ENCODE data around the gene GPNMB. TPM values are rescaled to one million over a fixed set of nuclear protein-coding genes. Genes with fewer than 3 reads are reported as not detected.
"Not testable (repeated sequence)": the region's sequence is repeated elsewhere in the genome, so short reads cannot be mapped to it uniquely, and the experiment has no call there.

GPNMB gene
- total RNA-seq, 1 donor from 2014 or later: 2.7 TPM

DNA sequence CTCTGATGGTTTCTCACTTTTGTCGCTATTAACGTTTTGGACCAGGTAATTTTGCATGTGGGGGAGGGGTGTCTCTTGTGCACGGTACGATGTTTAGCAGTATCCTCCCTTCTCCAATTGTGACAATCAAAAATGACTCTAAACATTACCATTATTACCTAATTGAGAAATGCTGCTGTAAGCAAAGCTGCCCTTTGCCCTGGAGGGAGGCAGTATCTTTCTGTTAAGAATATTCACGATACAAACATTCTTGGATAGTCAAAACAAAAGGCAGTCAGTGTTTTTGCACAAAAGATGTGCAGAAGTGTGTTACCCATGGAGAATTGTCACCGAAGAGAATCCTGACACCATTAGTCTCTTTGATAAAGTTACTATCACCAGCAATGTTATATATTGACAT, 62.2 kb downstream of the GPNMB start:
- no peak for DNase-seq (ENCODE audit: low spot score in 2 of 2, unreplicated experiment in 2 of 2)
- no peak overlapping the region for H3K4me3 Mint-ChIP-seq
- no peaks in the 10 kb centered on the region for H3K4me1 Mint-ChIP-seq
- H3K27ac Mint-ChIP-seq: no peak overlapping the region
- H3K27me3 Mint-ChIP-seq (ENCODE audit: low read depth): no peaks in the 10 kb centered on the region
- peaks cover 55% of the 10 kb centered on the region for H3K36me3 Mint-ChIP-seq
- peaks cover 4% of the 10 kb centered on the region for H3K9me3 Mint-ChIP-seq
- TF ChIP-seq, protein P1, sequence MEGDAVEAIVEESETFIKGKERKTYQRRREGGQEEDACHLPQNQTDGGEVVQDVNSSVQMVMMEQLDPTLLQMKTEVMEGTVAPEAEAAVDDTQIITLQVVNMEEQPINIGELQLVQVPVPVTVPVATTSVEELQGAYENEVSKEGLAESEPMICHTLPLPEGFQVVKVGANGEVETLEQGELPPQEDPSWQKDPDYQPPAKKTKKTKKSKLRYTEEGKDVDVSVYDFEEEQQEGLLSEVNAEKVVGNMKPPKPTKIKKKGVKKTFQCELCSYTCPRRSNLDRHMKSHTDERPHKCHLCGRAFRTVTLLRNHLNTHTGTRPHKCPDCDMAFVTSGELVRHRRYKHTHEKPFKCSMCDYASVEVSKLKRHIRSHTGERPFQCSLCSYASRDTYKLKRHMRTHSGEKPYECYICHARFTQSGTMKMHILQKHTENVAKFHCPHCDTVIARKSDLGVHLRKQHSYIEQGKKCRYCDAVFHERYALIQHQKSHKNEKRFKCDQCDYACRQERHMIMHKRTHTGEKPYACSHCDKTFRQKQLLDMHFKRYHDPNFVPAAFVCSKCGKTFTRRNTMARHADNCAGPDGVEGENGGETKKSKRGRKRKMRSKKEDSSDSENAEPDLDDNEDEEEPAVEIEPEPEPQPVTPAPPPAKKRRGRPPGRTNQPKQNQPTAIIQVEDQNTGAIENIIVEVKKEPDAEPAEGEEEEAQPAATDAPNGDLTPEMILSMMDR (IDR thresholded peaks at IDR 0.05; ENCODE audit: unreplicated experiment): no peak

DNA sequence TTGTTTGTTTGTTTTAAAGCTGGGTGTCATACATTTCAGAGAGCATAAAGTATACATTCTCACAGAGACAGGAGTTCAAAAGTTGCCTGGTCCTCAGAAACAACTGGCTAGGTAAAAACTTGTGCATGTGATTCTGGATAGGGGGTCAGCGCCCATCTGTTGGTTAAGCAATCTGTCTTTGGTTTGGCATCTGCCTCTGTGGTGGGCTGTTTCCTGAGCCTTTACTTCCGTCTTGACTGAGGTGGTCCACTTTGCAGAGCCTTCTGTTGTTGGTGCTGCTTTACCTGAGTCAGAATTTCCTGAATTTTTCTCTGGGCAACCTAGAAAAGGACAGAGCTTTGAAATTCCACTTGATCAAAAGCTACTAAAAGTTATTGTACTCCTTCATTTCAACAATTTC, 65.6 kb downstream of the GPNMB start:
- DNase-seq (ENCODE audit: low spot score in 2 of 2, unreplicated experiment in 2 of 2); H3K4me3 Mint-ChIP-seq: not testable (repeated sequence)

DNA sequence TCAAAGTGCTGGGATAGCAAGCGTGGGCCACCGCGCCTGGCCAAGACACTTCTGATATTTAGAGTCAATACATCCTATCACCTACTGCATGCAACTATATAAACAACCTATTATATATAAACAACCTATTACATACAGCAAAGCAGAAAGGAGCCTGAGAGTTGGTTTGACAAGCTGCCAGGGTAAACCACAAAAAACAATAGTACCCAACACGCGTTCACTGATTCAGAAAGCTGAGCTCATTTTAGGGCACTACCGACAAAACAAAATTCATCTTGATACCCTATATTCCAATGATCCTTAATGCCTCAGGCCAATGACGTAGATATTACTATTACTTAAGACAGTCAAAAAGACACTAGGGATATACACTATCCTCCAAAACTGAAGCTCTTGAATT, 68.8 kb downstream of the GPNMB start:
- H3K27ac Mint-ChIP-seq: no peak overlapping the region

More for the DNA sequence above, 65.6 kb downstream of the GPNMB start:
- not testable (repeated sequence) for H3K27ac Mint-ChIP-seq; H3K4me1 Mint-ChIP-seq; H3K27me3 Mint-ChIP-seq (ENCODE audit: low read depth); H3K9me3 Mint-ChIP-seq
- peaks cover 36% of the 10 kb centered on the region for H3K36me3 Mint-ChIP-seq

More for the DNA sequence above, 68.8 kb downstream of the GPNMB start:
- no peaks in the 10 kb centered on the region for H3K9me3 Mint-ChIP-seq
- H3K36me3 Mint-ChIP-seq: peaks cover 50% of the 10 kb centered on the region
- no peak overlapping the region for H3K4me3 Mint-ChIP-seq
- TF ChIP-seq, protein P1 (IDR thresholded peaks at IDR 0.05; ENCODE audit: unreplicated experiment): no peak
- H3K27me3 Mint-ChIP-seq (ENCODE audit: low read depth): no peaks in the 10 kb centered on the region
- H3K4me1 Mint-ChIP-seq: no peaks in the 10 kb centered on the region
- DNase-seq (ENCODE audit: low spot score in 2 of 2, unreplicated experiment in 2 of 2): no peak

Other genes with a start within 250 kb of the GPNMB start
- gene HYCC1, start 232.6 kb upstream of the GPNMB start, total RNA-seq: 19.4 to 22.7 TPM (median 20.3 TPM) in 3 replicates
- gene KLHL7, start 141.0 kb upstream of the GPNMB start, total RNA-seq: 44.0 to 48.3 TPM (median 45.7 TPM) in 3 replicates
- gene NUP42, start 64.7 kb upstream of the GPNMB start, total RNA-seq: 44.1 to 48.5 TPM (median 45.8 TPM) in 3 replicates
- gene MALSU1, start 52.6 kb downstream of the GPNMB start, total RNA-seq: 43.3 to 47.1 TPM (median 44.9 TPM) in 3 replicates
- 84.3 to 91.3 TPM (median 89.1 TPM) in 3 replicates for gene IGF2BP3, start 223.7 kb downstream of the GPNMB start, total RNA-seq

All from mesothelial cell of epicardium (in vitro differentiated cells).